ENCODE measurements around the gene TTLL11. TPM values are rescaled to one million over a fixed set of nuclear protein-coding genes. Genes with fewer than 3 reads are reported as not detected.

The TTLL11 gene
- total RNA-seq, 2 experiments from 2014 or later, result 3.3 to 6.9 TPM

GRCh38 chr9:121818016-121818661 lies 275.0 kb downstream of the TTLL11 start:
- TF ChIP-seq CTCF (conservative IDR thresholded peaks at IDR 0.05; ENCODE audit: low read length) (no peak), EZH2phosphoT487 (IDR thresholded peaks at IDR 0.05; ENCODE audit: borderline replicate concordance, low read depth, low read length) (no peak)
- BruUV-seq (replicated peaks), result no TSS peak

GRCh38 chr9:121817476-121817875 lies 275.6 kb downstream of the TTLL11 start:
- no TSS peak for BruUV-seq (replicated peaks)
- Histone ChIP-seq H3K4me1 (ENCODE audit: insufficient read depth, low read length, poor library complexity, severe bottlenecking) (peaks cover 26% of the 10 kb centered on the region), H3K9me2 (ENCODE audit: insufficient read depth, low read length) (no peaks in the 10 kb centered on the region), H3K79me2 (ENCODE audit: insufficient read depth, low read depth, low read length) (no peaks in the 10 kb centered on the region), H3K4me3 (ENCODE audit: low read depth, low read length, poor library complexity, severe bottlenecking) (no peak overlapping the region), H3K27ac (ENCODE audit: low read depth, low read length, poor library complexity, severe bottlenecking) (no peak overlapping the region), H3K36me3 (ENCODE audit: insufficient read depth, low read length) (no peaks in the 10 kb centered on the region), H3K9me3 (ENCODE audit: low read length) (no peaks in the 10 kb centered on the region), H3K4me2 (ENCODE audit: low read length) (no peak overlapping the region), H4K20me1 (ENCODE audit: insufficient read depth, low read length) (no peaks in the 10 kb centered on the region), H2AFZ (ENCODE audit: low read length) (no peak overlapping the region)
- DNase-seq (ENCODE audit: low spot score), result no peak
- ChIA-PET CTCF (ENCODE audit: unreplicated experiment) (no interaction called here), POLR2A (no interaction called here)
- intact Hi-C loops (cut with micrococcal nuclease; ENCODE audit: unreplicated experiment), result no loop called here
- no peak for TF ChIP-seq EZH2phosphoT487 (IDR thresholded peaks at IDR 0.05; ENCODE audit: borderline replicate concordance, low read depth, low read length)
- TF ChIP-seq CTCF (conservative IDR thresholded peaks at IDR 0.05; ENCODE audit: low read length), result no peak

More at GRCh38 chr9:121818016-121818661, 275.0 kb downstream of the TTLL11 start:
- Histone ChIP-seq H3K36me3 (ENCODE audit: insufficient read depth, low read length) (no peaks in the 10 kb centered on the region), H3K4me1 (ENCODE audit: insufficient read depth, low read length, poor library complexity, severe bottlenecking) (peaks cover 32% of the 10 kb centered on the region), H3K27ac (ENCODE audit: low read depth, low read length, poor library complexity, severe bottlenecking) (no peak overlapping the region), H3K79me2 (ENCODE audit: insufficient read depth, low read depth, low read length) (no peaks in the 10 kb centered on the region), H3K9me3 (ENCODE audit: low read length) (no peaks in the 10 kb centered on the region), H4K20me1 (ENCODE audit: insufficient read depth, low read length) (no peaks in the 10 kb centered on the region), H3K4me2 (ENCODE audit: low read length) (no peak overlapping the region), H3K4me3 (ENCODE audit: low read depth, low read length, poor library complexity, severe bottlenecking) (no peak overlapping the region), H2AFZ (ENCODE audit: low read length) (no peak overlapping the region), H3K9me2 (ENCODE audit: insufficient read depth, low read length) (no peaks in the 10 kb centered on the region)
- intact Hi-C loops (cut with micrococcal nuclease; ENCODE audit: unreplicated experiment), result no loop called here
- CTCF ChIA-PET (ENCODE audit: unreplicated experiment), result no interaction called here
- no peak for DNase-seq (ENCODE audit: low spot score)
- POLR2A ChIA-PET, result no interaction called here

- Histone ChIP-seq H3K9me3 (ENCODE audit: low read length) (no peaks in the 10 kb centered on the region), H2AFZ (ENCODE audit: low read length) (no peak overlapping the region), H3K4me1 (ENCODE audit: insufficient read depth, low read length, poor library complexity, severe bottlenecking) (peaks cover 20% of the 10 kb centered on the region), H3K36me3 (ENCODE audit: insufficient read depth, low read length) (no peaks in the 10 kb centered on the region), H3K4me3 (ENCODE audit: low read depth, low read length, poor library complexity, severe bottlenecking) (no peak overlapping the region), H3K4me2 (ENCODE audit: low read length) (no peak overlapping the region), H3K79me2 (ENCODE audit: insufficient read depth, low read depth, low read length) (no peaks in the 10 kb centered on the region), H3K27ac (ENCODE audit: low read depth, low read length, poor library complexity, severe bottlenecking) (no peak overlapping the region), H4K20me1 (ENCODE audit: insufficient read depth, low read length) (no peaks in the 10 kb centered on the region), H3K9me2 (ENCODE audit: insufficient read depth, low read length) (no peaks in the 10 kb centered on the region)
- ChIA-PET POLR2A (no interaction called here), CTCF (ENCODE audit: unreplicated experiment) (no interaction called here)
- no TSS peak for BruUV-seq (replicated peaks)
- no peak for DNase-seq (ENCODE audit: low spot score)
- intact Hi-C loops (cut with micrococcal nuclease; ENCODE audit: unreplicated experiment), result no loop called here
- TF ChIP-seq CTCF (conservative IDR thresholded peaks at IDR 0.05; ENCODE audit: low read length), result no peak
- no peak for TF ChIP-seq EZH2phosphoT487 (IDR thresholded peaks at IDR 0.05; ENCODE audit: borderline replicate concordance, low read depth, low read length)
Observed at GRCh38 chr9:121816845-121817450, 276.2 kb downstream of the TTLL11 start.
